Germinal center (tissue), 1 donor: Measurements from ENCODE around the gene RAB11FIP4.
A peak's percentile ranks its signal among the peaks of the same experiment; 100 is the strongest.
"Not testable (repeated sequence)": the region's sequence is repeated elsewhere in the genome, so short reads cannot be mapped to it uniquely, and the experiment has no call there.

ENCODE experiments used
- DNase-seq: peaks from one replicate; pipeline ENCODE4 v3.0.0; 2012; ENCODE audit warnings: mixed read lengths, low spot score

The RAB11FIP4 gene, protein sequence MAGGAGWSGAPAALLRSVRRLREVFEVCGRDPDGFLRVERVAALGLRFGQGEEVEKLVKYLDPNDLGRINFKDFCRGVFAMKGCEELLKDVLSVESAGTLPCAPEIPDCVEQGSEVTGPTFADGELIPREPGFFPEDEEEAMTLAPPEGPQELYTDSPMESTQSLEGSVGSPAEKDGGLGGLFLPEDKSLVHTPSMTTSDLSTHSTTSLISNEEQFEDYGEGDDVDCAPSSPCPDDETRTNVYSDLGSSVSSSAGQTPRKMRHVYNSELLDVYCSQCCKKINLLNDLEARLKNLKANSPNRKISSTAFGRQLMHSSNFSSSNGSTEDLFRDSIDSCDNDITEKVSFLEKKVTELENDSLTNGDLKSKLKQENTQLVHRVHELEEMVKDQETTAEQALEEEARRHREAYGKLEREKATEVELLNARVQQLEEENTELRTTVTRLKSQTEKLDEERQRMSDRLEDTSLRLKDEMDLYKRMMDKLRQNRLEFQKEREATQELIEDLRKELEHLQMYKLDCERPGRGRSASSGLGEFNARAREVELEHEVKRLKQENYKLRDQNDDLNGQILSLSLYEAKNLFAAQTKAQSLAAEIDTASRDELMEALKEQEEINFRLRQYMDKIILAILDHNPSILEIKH

DNA sequence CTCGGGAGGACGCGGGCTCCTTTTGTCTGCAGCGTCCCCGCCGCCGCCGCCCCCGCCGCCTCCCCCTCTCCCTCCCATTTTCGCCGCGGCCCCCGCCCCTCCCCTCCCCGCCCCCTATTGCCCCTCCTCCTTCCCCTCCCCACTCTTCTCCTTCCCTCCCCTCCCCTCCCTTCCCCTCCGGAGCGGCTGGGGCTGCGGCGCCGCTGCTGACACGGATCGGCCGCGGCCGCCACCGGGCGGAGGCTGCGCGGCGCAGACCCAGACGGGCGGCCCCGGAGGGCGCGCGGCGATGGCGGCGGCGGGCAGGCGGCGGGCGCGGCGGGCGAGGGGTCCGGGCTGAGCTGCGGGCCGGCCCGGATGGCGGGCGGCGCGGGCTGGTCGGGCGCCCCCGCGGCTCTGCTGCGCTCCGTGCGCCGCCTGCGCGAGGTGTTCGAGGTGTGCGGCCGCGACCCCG lies at the start of gene RAB11FIP4:
Gene RAB11FIP4, plus strand, starts transcription at position 180 of the 454 bp plus-strand sequence. Its CDS starts 178 bp downstream, at position 358.
- peak; percentile 39 for DNase-seq

DNA sequence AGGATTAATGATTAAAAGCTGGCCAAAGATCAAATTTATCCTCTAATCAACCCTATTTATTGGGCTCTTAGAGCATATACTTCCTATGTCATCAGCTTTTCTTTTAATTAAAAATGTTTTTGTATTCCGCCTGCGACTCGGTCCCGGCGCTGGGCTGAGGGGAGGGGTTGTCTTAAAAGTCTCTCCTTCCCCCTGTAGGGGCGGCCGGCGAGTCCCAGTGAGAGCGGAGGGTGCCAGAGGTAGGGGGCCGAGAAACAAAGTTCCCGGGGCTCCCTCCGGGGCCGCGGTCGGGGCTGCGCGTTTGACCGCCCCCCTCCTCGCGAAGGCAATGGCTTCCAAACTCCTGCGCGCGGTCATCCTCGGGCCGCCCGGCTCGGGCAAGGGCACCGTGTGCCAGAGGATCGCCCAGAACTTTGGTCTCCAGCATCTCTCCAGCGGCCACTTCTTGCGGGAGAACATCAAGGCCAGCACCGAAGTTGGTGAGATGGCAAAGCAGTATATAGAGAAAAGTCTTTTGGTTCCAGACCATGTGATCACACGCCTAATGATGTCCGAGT lies 46.2 kb upstream of the RAB11FIP4 start:
- not testable (repeated sequence) for DNase-seq

DNA sequence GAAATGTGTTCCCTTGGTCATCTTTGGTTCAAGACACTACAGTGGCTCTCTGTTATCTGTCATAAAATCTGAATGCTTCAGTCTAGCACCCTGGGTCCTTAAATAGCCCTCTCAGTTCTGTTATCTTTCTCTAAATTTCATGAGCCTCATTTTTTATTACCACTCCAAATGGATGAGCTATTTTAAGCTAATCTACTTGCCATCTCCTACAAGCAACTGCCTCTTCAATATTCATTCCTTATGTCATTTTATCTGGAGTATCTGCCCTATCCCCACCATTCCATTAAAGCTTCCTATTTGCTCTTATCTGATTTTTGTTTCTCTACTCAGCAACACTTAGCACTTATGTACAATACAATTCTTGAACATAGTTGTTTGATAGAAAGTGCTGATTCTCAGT lies 42.0 kb upstream of the RAB11FIP4 start:
- no peak for DNase-seq

DNA sequence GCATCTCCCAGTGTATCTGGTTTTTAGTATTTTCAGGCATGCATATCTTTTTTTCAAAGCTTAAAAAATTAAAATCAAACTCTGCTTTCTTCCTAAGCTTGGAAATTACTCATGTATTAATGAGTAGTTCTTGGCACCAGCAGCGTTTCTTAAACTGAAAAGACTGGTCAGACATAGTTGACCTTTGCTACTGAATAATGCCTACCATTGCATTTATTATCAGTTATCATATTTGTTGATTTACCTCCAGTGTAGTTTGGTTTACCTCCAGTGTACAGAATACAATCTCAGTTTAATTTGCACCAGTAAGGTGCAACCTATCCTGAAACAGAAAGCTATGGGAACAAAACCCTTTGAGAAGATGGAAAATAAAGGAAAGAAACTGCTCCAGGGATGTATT lies 35.5 kb upstream of the RAB11FIP4 start:
- no peak for DNase-seq

DNA sequence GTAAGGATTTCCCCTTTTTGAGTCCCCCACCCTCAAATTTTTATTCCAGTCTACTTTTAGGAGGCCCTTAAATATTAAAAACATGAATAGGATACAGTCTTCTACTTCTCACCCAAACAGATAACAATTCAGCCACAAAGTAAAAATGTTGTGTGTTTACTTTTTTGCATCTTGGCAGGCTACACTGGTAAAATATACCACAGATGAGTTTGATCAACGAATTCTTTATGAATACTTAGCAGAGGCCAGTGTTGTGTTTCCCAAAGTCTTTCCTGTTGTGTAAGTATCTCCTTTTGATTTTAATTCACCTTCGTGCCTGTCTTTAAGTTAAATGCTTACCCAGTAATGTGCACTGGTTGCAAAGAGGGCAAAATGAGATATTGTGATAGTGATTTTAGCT lies 34.4 kb upstream of the RAB11FIP4 start:
- DNase-seq = no peak

DNA sequence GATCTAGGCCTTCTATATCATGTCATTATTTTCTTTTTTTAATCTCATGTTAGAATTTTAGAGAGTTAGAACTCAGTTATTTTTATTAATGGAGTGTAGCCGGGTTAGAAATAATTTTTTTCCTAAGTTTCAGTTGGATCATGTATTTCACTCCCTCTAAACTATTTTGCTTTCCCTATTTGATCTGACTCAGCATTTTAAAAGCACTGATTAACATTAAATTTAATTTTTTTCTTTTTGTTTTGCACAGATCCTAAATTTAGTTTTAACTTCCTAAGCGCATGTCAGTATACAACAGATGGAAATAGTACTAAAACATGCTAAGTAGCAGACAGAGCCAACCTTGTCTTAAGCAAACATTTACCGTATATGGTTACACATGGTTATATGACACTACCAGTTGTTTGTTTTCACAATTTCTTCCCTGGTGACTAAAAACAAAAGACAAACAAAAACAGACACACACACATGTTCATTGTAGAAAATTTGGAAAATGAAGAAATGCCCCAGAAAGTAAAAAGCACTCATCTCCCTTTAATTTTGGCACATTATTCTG lies 33.6 kb upstream of the RAB11FIP4 start:
- DNase-seq = no peak

DNA sequence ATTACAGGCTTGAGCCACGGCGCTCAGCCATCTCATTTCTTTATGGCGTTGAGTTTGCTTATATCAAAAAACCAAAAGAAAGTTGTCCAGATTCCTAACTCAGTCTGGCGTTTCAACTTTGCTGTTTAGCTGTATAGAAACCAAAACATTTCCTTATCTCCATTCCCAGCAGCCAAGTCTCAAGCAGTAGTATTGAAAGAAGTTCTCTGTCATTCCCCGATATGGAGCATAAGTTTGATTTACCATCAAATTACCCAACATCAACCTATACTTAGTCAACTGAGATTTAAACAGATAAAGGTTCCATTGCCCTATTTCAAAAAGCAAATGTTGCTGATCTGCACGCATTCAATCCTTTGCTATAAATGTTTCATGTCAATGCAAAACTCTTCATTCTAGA lies 27.5 kb upstream of the RAB11FIP4 start:
- DNase-seq = no peak

DNA sequence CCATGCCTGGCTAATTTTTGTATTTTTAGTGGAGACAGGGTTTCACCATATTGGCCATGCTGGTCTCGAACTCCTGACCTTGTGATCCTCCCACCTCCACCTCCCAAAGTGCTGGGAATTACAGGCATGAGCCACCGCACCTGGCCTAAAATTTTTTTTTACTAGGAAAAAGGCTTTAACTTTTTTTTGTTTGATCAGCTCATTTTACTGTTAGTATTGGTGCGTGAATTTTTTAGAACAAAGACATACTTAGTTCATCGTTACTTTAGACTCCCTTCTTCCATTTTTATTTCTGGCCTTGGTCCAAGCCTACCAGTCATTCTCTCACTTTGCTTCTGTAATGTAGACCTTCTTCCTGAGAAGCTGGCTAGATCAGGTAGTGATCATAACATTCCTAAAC lies 25.4 kb upstream of the RAB11FIP4 start:
- no peak for DNase-seq

DNA sequence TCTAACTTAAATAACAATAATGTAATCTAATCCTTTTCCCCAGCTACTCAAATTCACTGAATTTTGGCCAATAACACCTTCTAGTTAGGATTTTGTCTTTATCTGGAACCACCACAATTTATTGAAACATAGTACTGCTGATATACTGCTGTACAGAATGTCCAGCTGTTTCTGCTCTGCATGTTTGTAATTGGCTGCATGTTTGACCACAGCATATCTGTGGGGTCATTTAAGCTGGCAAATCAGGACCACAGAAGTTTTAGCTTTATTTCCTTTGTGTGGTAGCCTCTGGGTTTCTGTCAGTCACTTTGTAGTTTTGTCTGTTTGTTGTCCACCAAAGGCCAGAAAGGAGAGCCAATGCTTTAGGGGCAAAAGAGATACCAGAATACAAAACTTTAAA lies 22.2 kb upstream of the RAB11FIP4 start:
- DNase-seq = no peak

DNA sequence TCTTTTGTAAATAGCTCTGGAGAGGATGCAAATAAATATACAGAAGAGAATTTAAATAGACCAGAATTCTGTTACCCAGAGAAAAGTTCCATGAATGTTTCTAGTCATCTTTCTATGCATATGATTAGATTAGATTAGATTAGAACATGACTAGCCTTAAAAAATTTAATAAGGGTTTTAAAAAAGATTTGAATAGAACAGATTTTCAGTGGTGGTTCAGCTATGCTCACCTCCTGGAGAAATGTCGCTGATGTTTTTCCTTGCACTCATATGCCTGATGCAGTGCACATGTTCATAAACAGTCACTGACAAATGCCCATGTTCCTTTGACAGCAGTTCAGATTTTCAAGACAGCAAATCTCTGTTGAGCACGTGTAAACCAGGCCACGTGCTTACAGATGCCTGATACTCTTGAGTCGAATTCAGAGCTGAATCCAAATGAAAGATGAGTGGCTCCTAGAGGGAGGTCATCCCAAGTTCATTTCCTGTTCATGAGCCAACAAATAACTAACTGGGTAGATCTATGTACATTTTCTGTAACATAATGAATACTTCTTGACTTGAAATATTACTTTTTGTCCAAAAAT lies 19.9 kb upstream of the RAB11FIP4 start:
- no peak for DNase-seq

DNA sequence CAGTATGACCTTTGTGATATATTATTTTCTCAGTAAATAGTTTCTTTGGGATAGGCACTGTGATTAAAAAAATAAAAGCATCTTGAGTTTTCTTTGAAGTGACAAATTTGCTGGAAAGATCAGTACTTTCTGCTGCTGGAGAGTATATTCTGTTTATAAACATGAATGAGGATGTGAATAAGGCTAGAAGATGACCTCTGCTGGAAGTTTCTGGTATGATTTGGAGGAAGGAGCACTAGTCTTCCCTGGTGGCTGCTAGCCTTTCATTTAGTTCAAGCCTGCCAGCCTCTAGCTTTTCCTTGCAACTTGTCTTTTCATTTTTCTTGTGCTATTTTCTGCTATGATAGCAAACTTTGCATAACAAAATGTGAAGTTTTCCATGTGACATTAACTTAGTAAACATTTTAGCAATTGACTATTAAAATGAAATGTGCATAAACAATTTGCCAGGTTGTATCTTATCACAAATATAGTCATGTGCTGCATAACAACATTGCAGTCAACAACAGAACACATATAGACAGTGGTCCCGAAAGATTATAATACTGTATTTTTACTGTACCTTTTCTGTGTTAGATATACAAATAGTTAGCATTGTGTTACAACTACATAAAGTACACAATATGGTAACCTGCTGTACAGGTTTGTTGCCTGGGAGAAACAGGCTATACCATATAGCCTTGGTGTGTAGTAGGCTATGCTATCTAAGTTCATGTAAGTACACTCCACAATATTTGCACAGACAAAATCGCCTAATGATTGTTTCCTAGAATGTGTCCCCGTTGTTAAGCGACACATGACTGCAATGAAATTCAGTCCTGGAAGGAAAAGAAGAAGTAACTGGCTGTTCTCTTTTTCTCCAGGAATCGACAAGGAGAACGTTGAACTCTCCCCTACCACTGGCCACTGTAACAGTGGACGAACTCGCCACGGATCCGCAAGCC lies 18.1 kb upstream of the RAB11FIP4 start:
- DNase-seq = peak; percentile 45

DNA sequence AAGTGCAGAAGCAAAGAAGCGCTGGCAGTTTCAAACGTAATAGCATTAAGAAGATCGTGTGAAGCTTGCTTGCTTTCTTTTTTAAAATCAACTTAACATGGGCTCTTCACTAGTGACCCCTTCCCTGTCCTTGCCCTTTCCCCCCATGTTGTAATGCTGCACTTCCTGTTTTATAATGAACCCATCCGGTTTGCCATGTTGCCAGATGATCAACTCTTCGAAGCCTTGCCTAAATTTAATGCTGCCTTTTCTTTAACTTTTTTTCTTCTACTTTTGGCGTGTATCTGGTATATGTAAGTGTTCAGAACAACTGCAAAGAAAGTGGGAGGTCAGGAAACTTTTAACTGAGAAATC lies 17.4 kb upstream of the RAB11FIP4 start:
- DNase-seq = no peak

DNA sequence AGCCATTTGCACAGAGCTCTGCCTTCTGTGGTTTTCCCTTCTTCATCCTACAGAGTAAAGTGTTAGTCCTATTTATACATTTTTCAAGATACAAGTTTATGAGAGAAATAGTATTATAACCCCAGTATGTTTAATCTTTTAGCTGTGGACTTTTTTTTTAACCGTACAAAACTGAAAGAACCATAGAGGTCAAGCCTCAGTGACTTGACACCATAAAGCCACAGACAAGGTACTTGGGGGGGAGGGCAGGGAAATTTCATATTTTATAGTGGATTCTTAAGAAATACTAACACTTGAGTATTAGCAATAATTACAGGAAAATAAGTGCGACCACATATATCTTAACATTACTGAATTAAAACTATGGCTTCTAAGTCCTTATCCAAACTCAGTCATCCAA lies 17.0 kb upstream of the RAB11FIP4 start:
- no peak for DNase-seq

DNA sequence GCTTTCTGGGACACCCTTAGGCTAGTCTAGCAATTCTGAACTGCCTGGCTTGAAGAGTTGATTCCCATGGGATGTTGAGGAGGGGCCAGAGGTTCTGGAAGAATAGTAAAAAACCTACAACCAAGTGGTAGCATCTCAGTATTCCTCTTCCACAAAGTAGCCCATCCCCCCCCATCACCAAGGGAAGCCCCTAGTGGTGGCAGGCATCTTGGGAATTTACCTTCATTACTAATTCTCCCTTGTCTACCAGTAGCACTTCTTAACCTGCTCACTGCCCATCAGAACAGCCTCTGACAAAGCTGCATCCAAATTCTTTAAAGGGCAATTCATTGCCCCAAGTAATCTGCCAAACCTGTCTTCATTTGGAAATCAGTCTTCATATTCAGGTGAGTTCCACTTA lies 12.8 kb upstream of the RAB11FIP4 start:
- no peak for DNase-seq

DNA sequence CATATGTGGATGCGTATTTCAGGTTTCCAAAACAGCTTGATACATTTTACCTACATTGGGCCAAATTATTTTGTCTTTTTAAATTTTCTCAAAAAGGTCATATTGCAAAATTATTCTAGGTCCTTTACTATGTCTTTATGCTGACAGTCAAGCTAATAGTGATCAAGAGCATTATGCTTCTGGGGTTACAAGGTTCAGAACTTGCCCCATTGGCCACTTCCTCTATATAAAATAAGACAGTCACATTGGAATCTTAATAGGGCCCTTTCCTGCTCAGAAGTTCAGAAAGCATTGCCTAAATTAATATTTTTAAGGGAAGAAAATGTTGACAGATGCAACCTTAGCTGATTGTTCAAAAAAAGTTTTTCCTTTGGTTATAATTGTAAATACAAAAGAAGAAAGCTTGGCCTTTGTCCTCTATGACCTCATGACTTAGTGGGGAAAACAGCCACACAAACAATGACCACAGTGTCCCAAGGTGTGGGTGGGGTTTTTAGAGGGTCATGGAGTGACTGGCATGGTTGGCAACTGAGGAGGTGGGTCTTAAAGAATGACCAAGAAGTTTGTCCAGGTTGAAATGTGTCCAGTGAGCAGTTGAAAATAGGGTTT lies 11.8 kb upstream of the RAB11FIP4 start:
- DNase-seq = no peak

DNA sequence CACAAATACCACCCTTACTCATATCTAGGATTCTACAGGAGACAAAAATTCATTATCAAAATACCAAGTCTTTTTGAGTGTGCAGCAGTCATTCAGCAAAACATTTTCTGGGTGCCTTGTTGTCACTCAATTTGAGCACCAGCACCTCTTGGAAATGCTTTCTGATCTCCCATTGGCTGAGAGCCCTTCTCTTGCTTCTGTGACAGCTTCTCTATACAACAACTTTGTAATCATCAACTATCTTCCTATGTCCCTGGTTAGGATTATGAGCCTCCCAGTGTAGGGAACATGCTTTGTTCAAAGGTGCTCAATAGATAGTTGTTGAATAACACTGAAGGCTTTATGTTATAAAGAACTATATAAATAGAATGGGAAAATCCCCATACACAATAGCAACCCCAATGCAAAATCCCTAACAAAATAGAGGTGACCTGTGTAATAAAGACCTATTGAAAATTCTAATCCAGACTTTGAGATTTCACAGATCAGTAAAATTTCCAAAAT lies 10.3 kb upstream of the RAB11FIP4 start:
- no peak for DNase-seq

DNA sequence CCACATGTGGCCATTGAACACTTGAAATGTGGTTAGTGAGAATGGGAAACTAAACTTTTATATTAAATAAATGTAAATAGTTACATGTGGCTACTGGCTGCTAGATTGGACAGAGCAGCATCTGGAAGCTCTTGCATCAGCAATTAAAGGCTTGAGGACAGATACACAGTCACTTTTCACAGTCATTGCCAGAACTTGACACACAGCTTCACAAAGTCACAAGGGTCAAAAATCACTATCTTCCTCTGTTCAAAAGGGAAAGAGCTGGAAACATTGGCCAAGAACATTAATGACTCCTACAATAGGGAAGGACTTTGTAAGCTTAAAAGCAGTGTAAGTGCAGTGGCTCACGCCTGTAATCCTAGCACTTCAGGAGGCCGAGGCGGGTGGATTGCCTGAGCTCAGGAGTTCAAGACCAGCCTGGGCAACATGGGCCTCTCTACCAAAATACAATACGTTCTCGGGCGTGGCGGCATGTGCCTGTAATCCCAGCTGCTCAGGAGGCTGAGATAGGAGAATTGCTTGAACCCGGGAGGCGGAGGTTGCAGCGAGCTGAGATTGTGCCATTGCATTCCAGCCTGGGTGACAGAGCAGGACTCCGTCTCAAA lies 8.7 kb upstream of the RAB11FIP4 start:
- DNase-seq = not testable (repeated sequence)

DNA sequence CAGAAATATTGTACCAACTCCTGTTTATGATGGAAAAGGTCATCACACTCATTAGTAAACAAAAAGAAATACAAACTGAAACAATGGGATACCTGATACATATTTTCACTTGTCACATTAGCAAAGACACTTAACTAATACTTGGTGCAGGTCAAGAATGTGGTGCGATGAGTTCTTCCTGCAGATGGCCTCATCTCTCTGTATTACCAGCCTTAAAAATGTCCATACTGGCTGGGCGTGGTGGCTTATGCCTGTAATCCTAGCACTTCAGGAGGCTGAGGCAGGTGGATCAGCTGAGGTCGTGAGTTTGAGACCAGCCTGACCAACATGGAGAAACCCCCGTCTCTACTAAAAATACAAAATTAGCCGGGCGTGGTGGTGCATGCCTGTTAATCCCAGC lies 8.0 kb upstream of the RAB11FIP4 start:
- not testable (repeated sequence) for DNase-seq

DNA sequence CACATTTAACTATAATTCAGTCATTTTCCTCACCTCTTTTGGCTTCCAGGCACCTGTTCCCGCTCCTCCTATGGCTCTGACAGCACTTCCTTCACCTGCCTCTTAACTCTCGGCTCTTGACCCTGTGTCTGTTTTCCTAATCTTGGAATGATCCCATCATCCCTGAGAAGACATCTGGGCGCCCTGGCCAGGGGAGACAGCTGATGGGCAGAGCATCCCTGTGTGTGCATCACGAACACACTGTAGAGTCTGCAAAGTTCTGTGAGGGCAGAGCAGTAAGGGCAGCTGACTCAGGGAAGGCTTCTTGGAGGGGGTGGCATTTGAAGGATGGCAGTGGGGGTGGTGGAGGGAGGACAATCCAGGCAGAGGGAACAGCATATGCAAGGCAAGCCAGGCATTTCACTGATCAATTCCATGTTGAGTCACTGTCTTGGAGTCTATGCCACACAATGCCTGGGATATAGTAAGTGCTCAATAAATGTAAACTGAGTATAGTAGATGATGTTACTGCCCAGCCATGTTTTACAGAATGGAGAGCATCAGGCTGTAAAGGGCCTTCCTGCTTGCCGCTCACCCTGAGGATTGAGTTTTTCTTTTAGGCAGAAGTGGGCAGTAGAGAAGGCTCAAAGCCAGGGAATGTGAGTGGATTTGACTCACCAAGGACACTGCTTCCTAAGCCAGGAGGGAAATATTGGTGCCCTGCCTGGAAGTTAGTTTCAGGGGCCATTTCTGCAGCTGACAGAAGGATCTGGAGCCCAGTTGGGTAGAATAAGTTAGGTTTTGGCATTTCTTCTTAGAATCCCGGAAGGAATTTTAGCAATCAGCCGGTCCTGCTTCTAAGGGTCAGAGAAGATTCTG lies 5.8 kb upstream of the RAB11FIP4 start:
- no peak for DNase-seq
